ENCODE measurements around the gene GNL2.

GRCh38 chr1:37556712-37557196, 39.0 kb downstream of the GNL2 start, which contains the start of gene DNALI1:
- TF ChIP-seq CTCF (IDR thresholded peaks at IDR 0.05): no peak
- TF ChIP-seq POLR2A (IDR thresholded peaks at IDR 0.05): peak; percentile 15
- peak; percentile 20 to 81 (median 51) for TF ChIP-seq POLR2AphosphoS5 (IDR thresholded peaks at IDR 0.05)

Data from breast epithelium (tissue), 3 donors.